NCI-H1930 (cell line): Measurements from ENCODE around the gene CSPG4.
A peak's percentile ranks its signal among the peaks of the same experiment; 100 is the strongest.
"Not testable (repeated sequence)": the region's sequence is repeated elsewhere in the genome, so short reads cannot be mapped to it uniquely, and the experiment has no call there.

Experiments used
- DNase-seq, 2 experiments: peaks; one replicate each; lab custom pipeline; 2025; lab: John Stamatoyannopoulos, UW

The CSPG4 gene

GRCh38 chr15:75712668-75713337 lies at the start of gene CSPG4:
Gene CSPG4 (minus strand): TSS chr15:75712848. CDS start chr15:75712755, 93 bp downstream.
- DNase-seq, result no peak

GRCh38 chr15:75762357-75762718 lies 49.7 kb upstream of the CSPG4 start:
- DNase-seq, result not testable (repeated sequence)

GRCh38 chr15:75761446-75762356 lies 49.1 kb upstream of the CSPG4 start:
- no peak for DNase-seq

GRCh38 chr15:75760704-75761435 lies 48.2 kb upstream of the CSPG4 start:
- DNase-seq, result no peak

GRCh38 chr15:75760131-75760520 lies 47.5 kb upstream of the CSPG4 start:
- DNase-seq, result not testable (repeated sequence)

GRCh38 chr15:75759416-75760130 lies 46.9 kb upstream of the CSPG4 start:
- no peak for DNase-seq

GRCh38 chr15:75758071-75758872 lies 45.6 kb upstream of the CSPG4 start:
- peak; percentile 74 to 81 for DNase-seq

- DNase-seq, result not testable (repeated sequence)
Measured at GRCh38 chr15:75754871-75755270, 42.2 kb upstream of the CSPG4 start.

- no peak for DNase-seq
Measured at GRCh38 chr15:75753145-75753544, 40.5 kb upstream of the CSPG4 start.

GRCh38 chr15:75751891-75752290 lies 39.2 kb upstream of the CSPG4 start:
- DNase-seq, result no peak

GRCh38 chr15:75751116-75751875 lies 38.6 kb upstream of the CSPG4 start:
- DNase-seq, result no peak

- no peak for DNase-seq
Measured at GRCh38 chr15:75750261-75751050, 37.8 kb upstream of the CSPG4 start.

GRCh38 chr15:75749820-75750219 lies 37.2 kb upstream of the CSPG4 start:
- DNase-seq, result no peak

GRCh38 chr15:75748882-75749281 lies 36.2 kb upstream of the CSPG4 start:
- not testable (repeated sequence) for DNase-seq

GRCh38 chr15:75747121-75747520 lies 34.5 kb upstream of the CSPG4 start:
- DNase-seq, result not testable (repeated sequence)

- no peak for DNase-seq
Measured at GRCh38 chr15:75745305-75745704, 32.7 kb upstream of the CSPG4 start.

GRCh38 chr15:75742346-75742745 lies 29.7 kb upstream of the CSPG4 start:
- DNase-seq, result not testable (repeated sequence)

- no peak for DNase-seq
Measured at GRCh38 chr15:75739791-75740190, 27.1 kb upstream of the CSPG4 start.

GRCh38 chr15:75738647-75739325 lies 26.1 kb upstream of the CSPG4 start:
- peak; percentile 77 to 86 for DNase-seq
